DMS53 treated with DMSO at 0.1 percent for 48 hours (cell line): ENCODE results near the gene GSDME.

Experiments
- DNase-seq: peaks from one replicate; lab custom pipeline; 2025; ENCODE audit not compliant: unreplicated experiment; lab: John Stamatoyannopoulos, UW

GSDME gene

GRCh38 chr7:24724451-24725190, 32.6 kb downstream of the GSDME start:
- no peak for DNase-seq

- DNase-seq, result no peak
Observed at GRCh38 chr7:24723178-24723530, 34.1 kb downstream of the GSDME start.

- no peak for DNase-seq
Observed at GRCh38 chr7:24722386-24723177, 34.7 kb downstream of the GSDME start.

GRCh38 chr7:24721481-24722001, 35.7 kb downstream of the GSDME start:
- no peak for DNase-seq

GRCh38 chr7:24720283-24720682, 37.0 kb downstream of the GSDME start:
- no peak for DNase-seq

- DNase-seq, result no peak
Observed at GRCh38 chr7:24718977-24719491, 38.2 kb downstream of the GSDME start.

- DNase-seq, result no peak
Observed at GRCh38 chr7:24718431-24718831, 38.8 kb downstream of the GSDME start.

- no peak for DNase-seq
Observed at GRCh38 chr7:24717694-24718320, 39.5 kb downstream of the GSDME start.

GRCh38 chr7:24717247-24717622, 40.0 kb downstream of the GSDME start:
- no peak for DNase-seq

GRCh38 chr7:24716480-24717246, 40.6 kb downstream of the GSDME start:
- DNase-seq, result no peak

- no peak for DNase-seq
Observed at GRCh38 chr7:24715661-24716479, 41.4 kb downstream of the GSDME start.

- DNase-seq, result no peak
Observed at GRCh38 chr7:24715171-24715570, 42.1 kb downstream of the GSDME start.

- DNase-seq, result no peak
Observed at GRCh38 chr7:24714676-24715010, 42.6 kb downstream of the GSDME start.

GRCh38 chr7:24713850-24714675, 43.2 kb downstream of the GSDME start:
- DNase-seq, result no peak

GRCh38 chr7:24713039-24713793, 44.0 kb downstream of the GSDME start:
- DNase-seq, result no peak

- DNase-seq, result no peak
Observed at GRCh38 chr7:24709585-24710360, 47.5 kb downstream of the GSDME start.

GRCh38 chr7:24709051-24709450, 48.2 kb downstream of the GSDME start:
- no peak for DNase-seq
